Hepatic stellate cell (primary cell): Measurements from ENCODE around the gene AADACL4.
A peak's percentile ranks its signal among the peaks of the same experiment; 100 is the strongest.
"Not testable (repeated sequence)": the region's sequence is repeated elsewhere in the genome, so short reads cannot be mapped to it uniquely, and the experiment has no call there.

ENCODE experiments used
- DNase-seq: peaks from one replicate; pipeline ENCODE4 v3.0.0; 2011; ENCODE audit warnings: low spot score

Gene AADACL4

DNA sequence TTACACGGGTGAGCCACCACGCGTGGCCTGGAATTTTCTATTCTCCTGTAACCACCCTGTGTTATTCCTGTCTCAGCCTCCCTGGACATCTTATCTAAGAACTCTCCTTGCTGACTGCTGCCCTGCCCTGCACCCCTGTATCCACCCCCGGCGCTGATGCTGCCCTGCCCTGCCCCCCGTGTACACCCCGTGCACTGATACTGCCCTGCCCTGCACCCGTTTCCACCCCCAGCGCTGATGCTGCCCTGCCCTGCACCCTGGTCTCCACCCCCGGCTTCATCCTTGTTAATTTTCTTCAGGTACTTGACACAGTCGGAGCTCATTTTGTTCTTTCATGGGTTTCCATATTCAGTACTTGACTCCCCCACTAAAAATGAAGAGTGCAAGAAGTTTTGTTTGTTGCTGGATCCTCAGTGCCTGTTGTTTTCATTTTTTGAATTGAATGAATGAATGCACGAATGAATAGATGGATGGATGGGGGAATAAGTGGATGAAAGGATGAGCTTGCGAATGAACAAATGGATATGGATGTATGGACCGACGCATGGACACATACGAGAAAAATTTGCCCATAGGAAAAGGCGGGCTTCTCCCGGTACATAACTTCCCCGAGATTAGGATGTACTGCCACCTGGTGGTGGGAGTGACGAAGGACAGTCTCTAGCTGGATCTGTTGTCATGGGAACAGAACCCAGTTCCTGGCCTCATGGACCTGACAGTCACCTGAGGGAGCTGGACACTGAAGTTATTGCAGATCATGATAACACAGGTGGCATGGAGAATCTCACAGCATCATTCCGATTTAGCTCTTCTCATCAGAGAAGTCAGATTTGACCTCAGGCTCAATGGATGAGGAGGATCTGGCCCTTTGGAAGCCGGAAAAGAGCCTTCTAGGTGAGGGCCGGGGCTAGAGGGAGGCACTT lies 14.9 kb downstream of the AADACL4 start:
- DNase-seq = peak; percentile 90

DNA sequence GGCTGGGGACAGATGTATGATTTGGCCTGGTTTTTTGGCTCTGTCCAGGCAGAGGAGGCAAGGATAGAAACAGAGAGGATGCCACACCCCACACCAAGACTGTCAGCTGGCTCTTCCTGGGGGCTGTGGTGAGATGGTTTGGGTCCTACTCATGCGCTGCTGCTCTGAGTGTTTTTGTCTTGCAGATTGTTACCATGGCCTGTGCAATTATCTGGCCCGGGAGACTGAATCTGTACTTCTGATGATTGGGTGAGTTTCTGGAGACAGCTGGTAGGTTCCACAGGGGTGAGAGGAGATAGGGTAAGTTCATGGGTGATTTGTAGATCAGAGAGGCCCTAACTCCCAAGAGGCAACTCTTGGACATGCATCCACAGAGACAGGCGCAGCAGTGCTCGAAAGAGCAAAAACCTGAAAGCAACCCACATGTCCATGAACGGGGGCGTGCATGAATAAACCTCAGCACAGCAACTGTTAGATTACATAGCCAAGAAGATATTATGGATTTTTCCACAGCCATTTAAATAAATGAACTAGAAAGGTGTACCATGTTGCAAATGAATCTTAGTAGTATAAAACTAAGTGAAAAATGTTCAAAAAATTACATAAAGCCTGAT lies 17.8 kb downstream of the AADACL4 start:
- DNase-seq = no peak

DNA sequence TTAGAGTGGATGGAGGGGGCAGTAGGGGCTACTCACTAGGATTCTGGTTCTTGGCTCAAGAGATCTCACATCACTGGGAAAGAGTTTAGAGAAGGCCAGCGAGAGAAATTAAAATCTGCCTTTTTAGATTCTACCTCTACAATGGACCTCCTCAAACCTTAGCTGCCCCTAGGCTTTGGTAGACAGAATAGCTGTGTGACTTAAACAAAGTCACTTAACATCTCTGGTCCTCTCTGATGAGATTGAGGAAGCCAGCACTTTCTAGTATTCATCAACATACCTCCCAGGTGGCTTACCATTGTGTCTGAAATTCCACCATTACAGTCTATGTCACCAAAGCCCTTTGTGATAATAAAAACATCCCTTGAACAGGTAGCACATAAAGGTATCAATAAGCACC lies 18.7 kb downstream of the AADACL4 start:
- no peak for DNase-seq

DNA sequence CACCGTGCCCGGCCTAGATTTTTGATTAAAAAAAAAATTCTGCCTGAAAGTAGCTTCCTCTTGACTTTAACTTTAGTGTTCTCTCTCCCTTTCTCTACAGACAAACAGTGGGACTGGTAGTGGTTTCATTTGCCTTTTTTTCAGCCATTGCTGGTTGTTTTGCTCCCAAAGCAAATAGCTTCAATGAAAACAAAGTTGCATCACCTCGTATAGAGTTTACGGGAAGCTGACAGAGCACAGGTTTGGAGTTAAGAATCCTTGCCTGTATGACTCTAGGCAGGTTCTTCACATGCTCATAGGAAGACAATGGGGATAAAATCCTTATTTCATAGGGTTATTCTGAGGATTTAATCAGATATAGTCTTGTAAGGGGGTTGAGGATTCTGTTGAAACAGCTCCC lies 21.6 kb downstream of the AADACL4 start:
- no peak for DNase-seq

DNA sequence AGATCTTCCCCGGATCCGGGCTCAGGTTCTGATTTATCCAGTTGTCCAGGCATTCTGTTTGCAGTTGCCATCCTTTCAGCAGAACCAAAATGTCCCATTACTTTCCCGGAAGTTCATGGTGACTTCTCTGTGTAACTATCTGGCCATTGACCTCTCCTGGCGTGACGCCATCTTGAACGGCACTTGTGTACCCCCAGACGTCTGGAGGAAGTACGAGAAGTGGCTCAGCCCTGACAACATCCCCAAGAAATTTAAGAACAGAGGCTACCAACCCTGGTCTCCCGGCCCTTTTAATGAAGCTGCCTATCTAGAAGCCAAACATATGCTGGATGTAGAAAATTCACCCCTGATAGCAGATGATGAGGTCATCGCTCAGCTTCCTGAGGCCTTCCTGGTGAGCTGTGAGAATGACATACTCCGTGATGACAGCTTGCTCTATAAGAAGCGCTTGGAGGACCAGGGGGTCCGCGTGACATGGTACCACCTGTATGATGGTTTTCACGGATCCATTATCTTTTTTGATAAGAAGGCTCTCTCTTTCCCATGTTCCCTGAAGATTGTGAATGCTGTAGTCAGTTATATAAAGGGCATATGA lies 22.4 kb downstream of the AADACL4 start:
- no peak for DNase-seq

DNA sequence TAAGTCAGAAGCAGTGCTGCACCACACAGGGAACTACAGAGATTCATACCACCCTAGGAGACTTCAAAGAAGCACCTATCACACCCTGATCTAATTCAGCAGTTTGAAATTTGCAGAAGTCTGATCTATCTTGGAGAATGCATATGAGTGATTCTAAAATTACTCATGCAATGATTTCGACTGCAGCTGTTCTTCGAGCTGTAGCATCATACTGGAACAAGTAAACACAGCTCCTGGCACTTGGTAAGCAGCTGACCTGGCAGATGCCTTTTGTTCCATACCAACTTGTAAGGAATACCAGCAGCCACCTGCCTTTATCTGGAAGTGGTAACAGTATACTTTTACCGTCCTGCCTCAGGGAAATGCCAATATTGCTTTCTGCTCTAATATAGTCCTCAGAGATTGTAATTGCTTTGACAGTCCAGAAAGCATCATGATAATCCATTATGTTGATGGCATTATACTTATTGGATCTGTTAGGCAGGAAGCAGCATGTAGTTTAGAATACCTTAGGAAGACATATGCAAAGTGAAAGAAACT lies 25.7 kb downstream of the AADACL4 start:
- no peak for DNase-seq

DNA sequence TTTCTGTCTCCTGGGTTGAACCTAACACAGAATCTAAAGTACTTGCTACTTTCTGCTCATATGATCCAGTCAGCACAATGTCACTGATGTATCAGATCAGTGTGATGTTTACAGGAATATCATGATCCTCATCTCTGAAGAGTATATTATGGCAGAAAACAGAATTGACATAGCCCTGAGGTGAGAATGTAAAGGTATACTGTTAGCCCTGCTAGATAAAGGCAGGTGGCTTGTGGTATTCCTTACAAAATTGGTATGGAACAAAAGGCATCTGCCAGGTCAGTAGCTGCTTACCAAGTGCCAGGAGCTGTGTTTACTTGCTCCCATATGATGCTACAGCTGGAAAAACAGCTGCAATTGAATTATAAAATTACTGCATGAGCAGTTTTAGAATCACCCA lies 30.5 kb downstream of the AADACL4 start:
- DNase-seq = no peak

DNA sequence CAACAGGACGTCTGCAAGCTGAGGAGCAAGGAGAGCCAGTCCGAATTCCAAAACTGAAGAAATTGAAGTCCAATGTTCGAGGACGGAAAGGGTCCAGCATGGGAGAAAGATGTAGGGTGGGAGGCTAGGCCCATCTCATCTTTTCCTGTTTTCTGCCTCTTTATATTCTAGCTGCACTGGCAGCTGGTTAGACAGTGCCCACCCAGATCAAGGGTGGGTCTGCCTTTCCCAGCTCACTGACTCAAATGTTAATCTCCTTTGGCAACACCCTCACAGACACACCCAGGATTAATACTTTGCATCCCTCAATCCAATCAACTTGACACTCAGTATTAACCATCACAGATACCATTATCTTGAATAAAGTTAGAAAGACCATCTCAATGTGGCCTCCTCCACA lies 32.2 kb downstream of the AADACL4 start:
- DNase-seq = not testable (repeated sequence)

DNA sequence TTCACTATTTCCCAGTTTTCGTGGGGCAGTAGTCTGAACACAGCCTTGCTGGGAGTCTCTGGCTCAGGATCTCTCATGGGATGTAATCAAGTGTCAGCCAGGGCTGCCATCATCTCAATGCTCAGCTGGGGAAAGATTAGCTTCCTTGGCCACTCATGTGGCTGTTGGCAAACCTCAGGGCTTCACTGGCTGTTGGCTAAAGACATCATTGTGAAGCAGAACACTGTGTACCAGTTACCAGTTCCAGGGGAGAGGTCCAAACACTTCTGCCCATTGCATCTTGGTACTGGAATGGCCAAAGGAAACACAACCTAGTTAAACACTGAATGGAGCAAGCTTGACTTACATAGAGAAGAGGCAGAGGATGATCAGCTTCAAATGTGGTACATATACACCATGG lies 33.7 kb downstream of the AADACL4 start:
- no peak for DNase-seq

DNA sequence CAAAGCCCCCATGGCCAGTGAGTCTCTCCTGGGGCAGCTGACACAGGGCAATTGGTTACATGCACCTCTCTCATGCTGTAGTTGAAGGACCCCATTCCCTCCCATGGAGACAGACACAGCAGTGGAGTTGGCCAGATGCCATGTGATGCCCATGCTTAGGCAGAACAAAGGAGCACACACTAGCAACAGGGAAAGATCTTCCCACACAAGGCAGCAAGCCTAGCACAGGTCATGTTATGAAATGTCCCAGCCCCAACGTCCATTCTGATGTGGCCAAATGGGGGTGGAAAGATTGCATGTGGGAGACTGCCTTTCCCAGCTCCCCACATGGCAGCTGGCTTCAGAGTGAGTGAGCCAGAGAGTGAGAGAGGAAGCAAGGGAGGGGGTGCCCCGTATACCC lies 34.5 kb downstream of the AADACL4 start:
- no peak for DNase-seq

DNA sequence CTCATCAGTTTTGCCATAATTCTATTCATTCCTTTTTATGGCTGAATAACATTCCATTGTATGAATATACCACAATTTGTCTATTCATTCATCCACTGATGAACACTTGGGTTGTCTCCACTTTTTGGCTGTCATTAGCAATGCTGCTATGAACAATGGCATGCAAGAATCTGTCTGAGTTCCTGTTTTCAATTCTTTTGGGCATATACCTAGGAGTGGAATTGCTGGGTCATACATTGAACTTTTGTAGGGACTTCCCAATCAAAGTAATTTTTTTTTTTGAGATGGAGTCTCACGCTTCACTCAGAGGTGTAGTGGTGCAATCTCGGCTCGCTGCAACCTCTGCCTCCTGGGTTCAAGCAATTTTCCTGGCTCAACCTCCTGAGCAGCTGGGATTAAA lies 34.9 kb downstream of the AADACL4 start:
- no peak for DNase-seq

DNA sequence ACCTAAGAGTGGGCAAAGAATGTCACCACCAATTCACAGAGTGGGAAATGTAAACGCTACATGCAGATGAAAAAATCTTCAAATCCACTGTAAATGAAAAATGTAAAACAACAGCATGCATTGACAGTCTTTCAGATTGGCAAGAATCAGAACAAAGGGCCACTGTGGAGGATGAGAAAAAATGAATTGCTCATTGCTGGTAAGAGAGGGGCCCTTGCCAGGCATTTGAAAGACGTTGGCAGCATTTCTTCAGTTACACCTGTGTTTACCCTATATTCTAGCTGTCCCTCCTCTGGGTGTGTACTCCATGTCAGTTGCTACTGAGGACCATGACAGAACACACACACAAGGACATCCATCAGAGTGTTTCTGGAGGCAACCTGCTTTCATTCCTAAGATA lies 46.3 kb downstream of the AADACL4 start:
- DNase-seq = no peak

DNA sequence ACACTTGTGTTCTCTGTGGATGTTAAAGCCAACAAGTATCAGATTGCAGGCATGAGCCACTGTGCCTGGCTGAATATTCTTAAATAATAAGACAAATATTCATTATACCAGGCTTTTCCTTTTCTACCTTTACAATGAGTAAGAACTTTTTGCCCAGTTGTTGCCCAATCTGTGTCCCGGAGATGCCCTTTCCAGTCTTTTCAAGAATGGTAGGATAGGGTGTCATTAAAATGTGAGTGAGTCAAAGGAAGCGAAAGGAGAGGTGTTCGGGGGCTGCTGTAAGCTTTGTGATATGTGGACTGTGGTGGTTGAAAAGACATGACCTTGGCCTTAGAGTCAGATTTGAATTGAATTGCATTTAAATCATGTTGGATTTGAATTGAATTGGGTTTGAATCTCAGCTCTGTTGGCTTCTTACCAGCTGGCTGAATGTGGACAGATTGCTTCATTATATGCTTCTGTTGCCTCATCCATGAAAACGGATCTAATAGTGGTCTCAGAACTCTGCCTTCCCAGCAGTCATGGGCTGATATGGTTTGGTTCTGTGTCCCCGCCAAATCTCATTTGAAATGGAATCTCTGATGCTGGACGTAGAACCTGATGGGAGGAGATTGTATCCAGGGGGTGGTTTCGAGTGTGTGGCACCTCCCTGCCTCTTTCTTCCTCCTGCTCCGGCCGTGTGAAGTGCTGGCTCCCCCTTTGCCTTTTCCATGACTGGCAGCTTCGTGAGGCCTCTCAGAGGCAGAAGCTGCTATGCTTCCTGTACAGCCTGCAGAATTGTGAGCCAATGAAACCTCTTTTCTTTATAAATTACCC lies 49.3 kb downstream of the AADACL4 start:
- DNase-seq = no peak

DNA sequence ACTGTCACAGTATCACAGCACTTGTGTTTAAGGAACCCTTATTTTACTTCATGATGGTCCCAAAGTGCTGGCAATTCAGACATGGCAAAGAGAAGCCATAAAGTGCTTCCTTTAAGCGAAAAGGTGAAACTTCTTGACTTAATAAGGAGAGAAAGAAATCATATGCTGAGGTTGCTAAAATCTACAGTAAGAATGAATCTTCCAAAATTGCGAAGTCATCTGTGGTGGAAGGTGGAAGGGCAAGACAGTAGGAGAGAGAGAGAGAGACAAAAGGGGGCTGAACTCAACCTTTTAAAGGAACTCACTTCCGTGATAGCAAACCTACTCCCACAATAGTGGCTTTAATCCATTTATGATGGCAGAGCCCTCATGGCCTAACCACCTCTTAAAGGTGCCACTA lies 52.8 kb downstream of the AADACL4 start:
- DNase-seq = no peak

DNA sequence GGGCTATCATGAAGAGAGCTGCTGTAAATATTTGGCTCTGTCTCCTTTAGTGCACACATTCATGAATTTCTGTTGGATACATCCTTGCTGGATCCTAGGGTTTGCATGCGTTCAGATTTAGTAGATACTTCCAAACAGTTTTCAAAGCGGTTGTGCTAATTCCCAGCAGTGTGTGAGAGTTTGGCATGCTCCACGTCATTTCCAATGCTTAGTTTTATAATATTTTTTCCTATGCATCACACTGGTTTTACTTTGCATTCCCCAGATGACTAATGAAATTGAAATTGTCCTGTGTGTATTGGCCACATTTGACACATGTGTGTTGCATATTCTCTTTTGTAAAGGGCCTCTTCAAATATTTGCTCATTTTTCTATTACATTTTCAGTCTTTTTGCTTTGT lies 53.5 kb downstream of the AADACL4 start:
- DNase-seq = peak; percentile 14

DNA sequence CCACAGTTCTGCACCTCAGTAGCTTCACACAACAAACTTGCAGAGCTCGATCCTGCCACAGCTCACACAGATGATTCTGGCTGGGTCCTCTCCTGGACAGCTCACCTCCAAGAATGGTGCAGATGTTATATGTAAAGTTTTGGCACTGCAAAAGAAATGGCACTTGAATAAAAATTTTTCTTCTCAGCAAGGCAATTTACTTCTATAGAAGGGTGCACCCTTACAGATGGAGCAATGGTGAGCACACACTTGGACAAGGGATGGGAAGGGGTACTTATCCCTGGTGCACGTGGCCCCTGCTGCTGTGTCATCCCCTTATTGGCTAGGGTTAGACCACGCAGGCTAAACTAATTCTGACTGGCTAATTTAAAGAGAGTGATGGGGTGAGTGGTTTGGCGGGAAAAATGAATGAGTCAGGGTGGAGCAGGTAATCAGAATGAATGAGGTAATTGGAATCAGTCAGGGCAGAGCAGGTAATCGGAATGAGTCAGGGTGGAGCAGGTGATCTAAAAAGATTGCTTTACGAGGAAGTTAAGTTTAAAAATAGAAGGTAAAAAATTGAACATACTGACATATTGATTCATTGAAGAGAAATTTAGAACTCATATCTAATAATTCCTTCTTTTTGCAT lies 60.1 kb downstream of the AADACL4 start:
- DNase-seq = no peak

DNA sequence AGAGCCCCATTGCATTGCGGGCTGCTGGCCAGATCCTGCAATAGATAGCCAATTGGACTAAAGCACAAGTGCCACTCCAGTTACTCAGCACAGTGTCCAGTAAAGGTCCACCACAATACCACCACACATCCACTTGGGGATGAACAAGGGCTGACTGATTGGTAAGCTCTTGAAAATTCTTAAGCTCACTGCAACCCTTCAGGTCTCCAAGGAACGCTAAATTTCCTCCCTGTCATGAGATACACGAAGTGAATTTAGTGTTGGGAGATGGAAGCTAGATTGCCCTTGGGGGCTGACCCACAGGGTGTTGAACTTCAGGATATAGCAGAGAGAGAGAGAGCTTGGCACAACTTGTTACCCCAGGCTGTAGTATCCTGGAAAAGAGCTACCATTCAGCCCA lies 62.2 kb downstream of the AADACL4 start:
- DNase-seq = no peak

DNA sequence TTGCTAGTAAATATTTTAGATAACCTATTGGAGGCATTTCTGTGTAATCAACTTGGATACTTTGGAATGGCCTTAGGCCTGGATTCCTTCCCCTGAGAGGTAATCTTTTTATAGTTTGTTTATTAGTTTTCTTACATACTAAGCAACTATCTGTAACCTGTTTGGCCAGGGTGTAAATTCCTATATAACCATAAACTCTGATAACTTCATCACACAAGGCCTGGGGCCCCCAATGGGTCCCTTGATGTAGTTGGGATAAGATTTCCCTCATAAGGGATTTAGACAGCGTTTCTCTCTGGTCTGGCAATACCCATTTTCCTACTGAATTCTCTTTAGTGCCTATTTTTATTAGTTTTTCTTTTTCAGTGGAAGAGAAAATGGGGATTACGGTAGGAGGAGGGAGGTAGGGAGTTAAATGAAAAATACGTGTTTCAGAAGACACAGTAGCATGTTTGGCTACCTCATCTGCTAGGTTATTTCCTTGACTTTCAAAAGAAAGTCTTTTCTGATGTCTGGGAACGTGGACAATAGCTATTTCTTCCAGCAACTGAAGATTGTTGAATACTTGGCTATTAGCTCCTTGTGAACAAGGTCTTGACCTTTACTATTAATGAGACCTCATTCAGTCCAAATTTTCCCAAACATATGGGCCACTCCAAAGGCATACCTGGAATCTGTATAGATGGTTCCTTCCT lies 64.7 kb downstream of the AADACL4 start:
- DNase-seq = no peak

DNA sequence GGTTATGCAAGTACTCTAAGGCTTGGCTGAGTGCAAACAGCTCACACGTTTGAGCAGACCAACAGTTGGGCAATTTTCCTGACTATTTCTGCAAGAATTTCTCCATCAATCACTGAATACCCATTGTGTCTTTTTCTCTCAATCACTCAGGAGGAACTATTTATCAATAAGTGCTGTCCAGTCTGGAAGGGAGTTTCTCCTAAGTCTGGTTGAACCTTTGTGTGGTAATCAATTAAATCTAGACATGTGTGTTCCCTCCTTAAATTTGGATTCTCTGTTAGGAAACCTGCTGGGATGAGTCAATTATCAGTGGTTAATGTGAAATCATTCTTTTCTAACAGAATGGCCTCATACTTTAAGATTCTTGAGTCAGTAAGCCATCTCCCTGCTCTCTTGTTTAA lies 65.2 kb downstream of the AADACL4 start:
- no peak for DNase-seq

DNA sequence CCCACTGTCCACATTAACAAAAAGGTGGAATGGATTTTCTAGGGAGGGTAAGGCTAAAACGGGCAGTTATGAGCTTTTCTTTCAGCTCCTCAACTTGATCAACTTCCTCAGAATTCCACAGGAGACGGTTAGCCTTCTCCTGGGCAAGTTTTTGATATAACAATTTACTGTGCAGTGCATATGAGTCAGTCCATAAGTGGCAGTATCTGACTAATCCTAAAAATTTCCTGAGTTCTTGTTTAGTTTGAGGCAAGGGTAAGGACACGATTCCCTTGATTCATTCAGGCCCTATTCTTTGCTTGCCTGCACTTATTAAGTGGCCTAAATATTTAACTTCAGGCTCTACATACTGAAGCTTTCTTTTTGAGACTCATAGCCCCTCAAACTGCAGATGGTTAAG lies 65.8 kb downstream of the AADACL4 start:
- DNase-seq = no peak

DNA sequence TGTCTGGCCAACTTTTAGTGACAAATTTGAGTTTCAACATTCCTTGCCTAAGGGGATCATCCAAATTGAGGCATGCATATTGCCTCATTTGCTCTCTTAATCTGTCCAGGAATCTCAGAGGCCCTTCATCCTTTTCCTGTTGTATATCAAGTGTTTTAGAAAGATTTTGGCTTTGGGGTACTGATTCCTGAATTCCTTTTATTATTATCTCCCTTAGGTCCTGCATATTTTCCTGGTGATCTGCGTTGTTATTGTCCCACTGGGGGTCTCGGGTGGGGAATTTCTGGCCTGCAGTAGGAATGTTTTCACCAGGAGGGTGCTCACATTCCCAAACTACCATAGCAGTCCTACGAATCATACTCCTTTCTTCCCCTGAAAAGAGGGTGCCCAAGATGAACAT lies 67.7 kb downstream of the AADACL4 start:
- no peak for DNase-seq
